GM23248 (cell line): Measurements from ENCODE around the gene GFOD1. TPM values are rescaled to one million over a fixed set of nuclear protein-coding genes. Genes with fewer than 3 reads are reported as not detected.
"Not testable (repeated sequence)": the region's sequence is repeated elsewhere in the genome, so short reads cannot be mapped to it uniquely, and the experiment has no call there.

ENCODE experiments used
- DNase-seq: peaks from one replicate; pipeline ENCODE4 v3.0.0-alpha.2; 2015
- H2AFZ ChIP-seq: fragments of 200-600 bp; sonication (generic); 2 replicates; pipeline ENCODE4 v1.6.1; 2016; ENCODE audit warnings: antibody characterized with exemption
- H3F3A ChIP-seq: fragments of 200-600 bp; sonication (generic); 2 replicates; pipeline ENCODE4 v1.6.1; 2016; ENCODE audit warnings: mild to moderate bottlenecking, antibody characterized with exemption, mixed run types; ENCODE audit not compliant: insufficient read depth
- H3K27ac ChIP-seq: fragments of 200-600 bp; sonication (generic); 2 replicates; pipeline ENCODE4 v1.5.1; 2016; ENCODE audit warnings: mild to moderate bottlenecking
- H3K27me3 ChIP-seq: fragments of 200-600 bp; sonication (generic); replicated peaks from 2 replicates; pipeline ENCODE4 v1.6.1; 2016; ENCODE audit warnings: mild to moderate bottlenecking; ENCODE audit not compliant: insufficient read depth
- H3K36me3 ChIP-seq: fragments of 200-600 bp; sonication (generic); 2 replicates; pipeline ENCODE4 v1.6.1; 2016; ENCODE audit warnings: low read depth, mild to moderate bottlenecking
- H3K4me1 ChIP-seq: fragments of 200-600 bp; sonication (generic); 2 replicates; pipeline ENCODE4 v1.6.1; 2016; ENCODE audit warnings: mild to moderate bottlenecking; ENCODE audit not compliant: insufficient read depth
- H3K4me2 ChIP-seq: fragments of 200-600 bp; sonication (generic); one replicate; pipeline ENCODE4 v1.6.1; 2016; ENCODE audit warnings: mild to moderate bottlenecking; ENCODE audit not compliant: unreplicated experiment
- H3K4me3 ChIP-seq: fragments of 200-600 bp; sonication (generic); 2 replicates; pipeline ENCODE4 v1.5.1; 2016; ENCODE audit warnings: mild to moderate bottlenecking
- H3K79me2 ChIP-seq: fragments of 200-600 bp; sonication (generic); 2 replicates; pipeline ENCODE4 v1.6.1; 2016; ENCODE audit warnings: mild to moderate bottlenecking; ENCODE audit not compliant: insufficient read depth
- H3K9ac ChIP-seq: fragments of 200-600 bp; sonication (generic); 2 replicates; pipeline ENCODE4 v1.6.1; 2016; ENCODE audit warnings: mild to moderate bottlenecking
- H3K9me2 ChIP-seq: fragments of 200-600 bp; sonication (generic); 2 replicates; pipeline ENCODE4 v1.6.1; 2016; ENCODE audit warnings: mixed run types, mild to moderate bottlenecking, moderate library complexity; ENCODE audit not compliant: insufficient read depth
- H3K9me3 ChIP-seq: fragments of 200-600 bp; sonication (generic); one replicate; pipeline ENCODE4 v1.6.1; 2017; ENCODE audit warnings: low read depth
- H4K20me1 ChIP-seq: fragments of 200-600 bp; sonication (generic); 2 replicates; pipeline ENCODE4 v1.6.0; 2016; ENCODE audit not compliant: insufficient read depth
- EZH2 ChIP-seq: fragments of 200-600 bp; sonication (generic); IDR thresholded peaks from 2 replicates; pipeline ENCODE4 v1.6.1; 2018; ENCODE audit warnings: antibody characterized with exemption, mild to moderate bottlenecking; ENCODE audit not compliant: insufficient read depth, poor library complexity, severe bottlenecking
- EZH2phosphoT487 ChIP-seq: fragments of 200-600 bp; sonication (generic); IDR thresholded peaks from 2 replicates; pipeline ENCODE4 v1.6.1; 2018; ENCODE audit warnings: antibody characterized with exemption, moderate library complexity, mild to moderate bottlenecking, low read depth; ENCODE audit not compliant: insufficient read depth
- WGBS, 2 experiments: methylation state at CpG; one replicate each; pipeline ENCODE4 v1.1.6; 2015 to 2017; ENCODE audit warnings: low lambda C conversion rate in 2 of 2, low coverage in 1 of 2; ENCODE audit errors: missing lambda C conversion rate in 2 of 2; 5-methylcytosine and 5-hydroxymethylcytosine counted together
- in situ Hi-C: fragments of 300-500 bp; cut with MboI; formaldehyde crosslinking; loops from 2 replicates; pipeline ENCODE4 v1.15.0; 2020
- polyA plus RNA-seq: library from polyadenylated mRNA; unstranded; fragments of >200 nt; fragmentation: Nextera tagmentation; extraction: Ambion mirVana; gene quantifications from 2 replicates; pipeline ENCODE4 v1.2.1, GENCODE V29; 2016
- total RNA-seq: library from RNA; depleted of rRNA; stranded (reverse); fragments of >200 nt; shearing (Covaris generic); gene quantifications from 2 replicates; pipeline ENCODE4 v1.2.3, GENCODE V29; 2014

GFOD1 gene
- total and polyA plus RNA-seq, 2 experiments from 2014 or later, result 0.84 to 0.97 TPM

DNA sequence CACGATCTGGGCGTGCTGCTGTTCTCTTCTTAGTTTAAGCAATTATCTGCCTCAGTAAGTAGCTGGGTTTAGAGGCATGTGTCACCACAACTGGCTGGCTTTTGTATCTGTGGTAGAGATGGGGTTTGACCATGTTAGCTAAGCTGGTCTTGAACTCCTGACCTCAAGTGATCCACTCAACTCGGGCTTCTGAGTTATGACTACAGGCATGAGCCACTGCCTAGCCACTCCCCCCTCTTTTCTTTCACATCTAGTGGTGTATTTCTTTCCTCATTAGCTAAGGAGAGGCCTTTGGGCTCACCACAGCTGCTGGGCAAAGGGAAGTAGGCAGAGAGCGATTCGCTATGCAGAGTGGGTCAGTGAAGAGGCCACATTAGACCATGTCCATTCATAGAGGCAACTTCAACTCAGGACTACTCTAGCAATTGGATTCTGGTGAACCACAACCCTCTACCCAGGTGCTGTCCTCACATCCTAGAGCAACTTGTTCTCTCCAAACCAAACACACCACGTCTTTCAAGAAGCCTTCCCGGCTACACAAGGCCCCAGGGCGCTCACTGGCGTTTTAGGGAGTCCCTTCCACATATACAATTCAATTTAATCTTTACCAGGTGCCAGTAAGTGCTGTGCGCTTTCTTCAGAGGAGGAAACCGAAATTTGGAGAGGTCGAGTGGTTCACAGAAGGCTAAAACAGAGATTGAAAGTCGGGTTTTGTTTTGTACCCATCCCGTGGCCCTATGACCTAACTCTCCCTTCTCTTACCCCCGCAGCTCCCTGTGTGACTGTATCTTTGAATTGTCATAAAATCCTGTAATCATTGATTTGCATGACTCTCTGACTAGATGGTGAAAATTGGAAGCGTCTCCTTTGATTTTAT lies 26.5 kb upstream of the GFOD1 start:
- H2AFZ ChIP-seq, result no peak overlapping the region
- no peak for DNase-seq
- H3K4me3 ChIP-seq, result no peak overlapping the region
- in situ Hi-C loops, result no loop called here
- no peaks in the 10 kb centered on the region for H3K9me3 ChIP-seq
- WGBS, 2 experiments, result 75 to 78% methylated on average over 16 of the region's 16 CpGs
- no peaks in the 10 kb centered on the region for H3K9me2 ChIP-seq
- peaks cover 8% of the 10 kb centered on the region for H3K4me1 ChIP-seq
- no peaks in the 10 kb centered on the region for H3K36me3 ChIP-seq
- no peak overlapping the region for H3K9ac ChIP-seq
- no peak overlapping the region for H3K27ac ChIP-seq
- no peak overlapping the region for H3K4me2 ChIP-seq
- no peaks in the 10 kb centered on the region for H4K20me1 ChIP-seq
- peaks cover 24% of the 10 kb centered on the region for H3K27me3 ChIP-seq
- H3K79me2 ChIP-seq, result no peaks in the 10 kb centered on the region
- no peak for TF ChIP-seq EZH2phosphoT487
- peaks cover 13% of the 10 kb centered on the region for H3F3A ChIP-seq

DNA sequence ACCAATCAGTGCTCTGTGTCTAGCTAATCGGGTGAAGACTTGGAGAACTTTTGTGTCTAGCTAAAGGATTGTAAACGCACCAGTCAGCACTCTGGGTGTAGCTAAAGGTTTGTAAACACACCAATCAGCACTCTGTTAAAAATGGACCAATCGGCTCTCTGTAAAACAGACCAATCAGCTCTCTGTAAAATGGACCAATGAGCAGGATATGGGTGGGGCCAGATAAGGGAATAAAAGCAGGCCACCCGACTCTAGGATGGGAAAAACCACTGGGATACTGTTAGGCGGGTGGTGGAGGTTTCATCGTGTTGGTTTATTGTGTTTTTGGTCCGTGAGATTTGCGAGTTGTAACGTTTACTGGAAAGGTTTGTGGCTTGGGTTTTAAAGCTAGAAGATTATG lies 25.5 kb upstream of the GFOD1 start:
- Histone ChIP-seq H3K4me1 (peaks cover 9% of the 10 kb centered on the region), H3K79me2 (no peaks in the 10 kb centered on the region), H2AFZ (no peak overlapping the region), H3F3A (peaks cover 23% of the 10 kb centered on the region), H3K9ac (no peak overlapping the region), H3K9me2 (no peaks in the 10 kb centered on the region), H3K27ac (no peak overlapping the region), H3K9me3 (no peaks in the 10 kb centered on the region), H3K4me2 (no peak overlapping the region), H3K27me3 (peaks cover 24% of the 10 kb centered on the region), H4K20me1 (no peaks in the 10 kb centered on the region), H3K36me3 (no peaks in the 10 kb centered on the region), H3K4me3 (no peak overlapping the region)
- in situ Hi-C loops, result no loop called here
- 77 to 82% methylated on average over 9 of the region's 9 CpGs for WGBS, 2 experiments
- DNase-seq, result no peak
- no peak for TF ChIP-seq EZH2
- no peak for TF ChIP-seq EZH2phosphoT487

DNA sequence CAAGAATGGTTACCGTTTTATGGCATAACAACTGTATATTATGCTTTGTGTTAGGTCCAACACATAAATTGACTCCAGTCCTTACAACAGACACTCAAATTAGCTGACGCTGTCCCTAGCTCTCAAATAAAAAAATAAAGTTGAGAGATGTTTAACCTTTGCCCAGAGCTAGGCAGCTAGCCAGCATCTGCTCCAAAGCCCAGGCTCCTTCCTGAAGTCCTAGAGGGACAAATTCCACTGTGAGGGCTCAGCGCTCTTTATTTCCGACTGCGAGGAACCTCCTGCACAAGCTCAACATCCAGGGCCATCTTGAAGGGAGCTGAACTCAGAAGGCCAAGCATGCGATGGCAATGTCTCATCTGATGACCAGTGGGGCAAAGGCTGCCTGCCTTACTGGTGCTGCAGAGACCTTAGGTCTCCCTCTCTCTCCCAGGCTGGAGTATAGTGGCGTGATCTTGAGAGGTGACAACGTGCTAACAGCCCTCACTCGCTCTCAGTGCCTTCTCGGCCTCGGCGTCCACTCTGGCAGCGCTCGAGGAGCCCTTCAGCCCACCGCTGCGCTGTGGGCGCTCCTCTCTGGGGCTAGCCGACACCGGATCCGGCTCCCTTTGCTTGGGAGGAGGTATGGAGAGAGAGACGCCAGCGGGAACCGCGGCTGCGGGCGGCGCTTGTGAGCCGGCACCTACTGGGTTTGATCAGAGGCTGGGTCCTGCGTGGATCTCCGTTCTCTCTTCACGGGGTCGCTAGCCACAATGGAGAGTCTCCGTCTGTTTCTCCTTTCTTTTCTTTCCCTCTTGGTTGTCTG lies 24.7 kb upstream of the GFOD1 start:
- TF ChIP-seq EZH2phosphoT487, result no peak
- no peak for TF ChIP-seq EZH2
- no peak for DNase-seq
- H3K79me2 ChIP-seq, result no peaks in the 10 kb centered on the region
- 89 to 90% methylated on average over 33 of the region's 33 CpGs for WGBS, 2 experiments
- no peaks in the 10 kb centered on the region for H4K20me1 ChIP-seq
- H3K9me3 ChIP-seq, result no peaks in the 10 kb centered on the region
- no peak overlapping the region for H2AFZ ChIP-seq
- no peak overlapping the region for H3K4me2 ChIP-seq
- H3K9ac ChIP-seq, result no peak overlapping the region
- H3K4me3 ChIP-seq, result no peak overlapping the region
- H3K4me1 ChIP-seq, result peaks cover 9% of the 10 kb centered on the region
- H3K36me3 ChIP-seq, result no peaks in the 10 kb centered on the region
- in situ Hi-C loops, result no loop called here
- H3K27ac ChIP-seq, result no peak overlapping the region
- no peaks in the 10 kb centered on the region for H3K9me2 ChIP-seq
- peaks cover 23% of the 10 kb centered on the region for H3F3A ChIP-seq
- H3K27me3 ChIP-seq, result peaks cover 24% of the 10 kb centered on the region

DNA sequence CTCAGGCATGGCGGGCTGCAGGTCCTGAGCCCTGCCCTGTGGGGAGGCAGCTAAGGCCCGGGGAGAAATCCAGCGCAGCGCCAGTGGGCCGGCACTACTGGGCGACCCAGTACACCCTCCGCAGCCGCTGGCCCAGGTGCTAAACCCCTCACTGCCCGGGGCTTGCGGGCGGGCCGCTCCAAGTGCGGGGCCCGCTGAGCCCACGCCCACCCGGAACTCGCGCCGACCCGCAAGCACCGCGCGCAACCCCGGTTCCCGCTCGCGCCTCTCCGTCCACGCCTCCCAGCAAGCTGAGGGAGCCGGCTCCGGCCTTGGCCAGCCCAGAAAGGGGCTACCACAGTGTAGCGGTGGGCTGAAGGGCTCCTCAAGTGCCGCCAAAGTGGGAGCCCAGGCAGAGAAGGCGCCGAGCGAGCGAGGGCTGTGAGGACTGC lies 23.8 kb upstream of the GFOD1 start:
- in situ Hi-C loops, H3K9me3 ChIP-seq, H3K9me2 ChIP-seq, H2AFZ ChIP-seq, DNase-seq, H3K27ac ChIP-seq, H3K4me2 ChIP-seq, H4K20me1 ChIP-seq, H3K4me1 ChIP-seq, H3K9ac ChIP-seq, H3K4me3 ChIP-seq, H3K36me3 ChIP-seq, H3K79me2 ChIP-seq: not testable (repeated sequence)
- WGBS, 2 experiments, result 91 to 93% methylated on average over 17 to 37 of the region's 37 CpGs
- H3F3A ChIP-seq, result peaks cover 23% of the 10 kb centered on the region
- H3K27me3 ChIP-seq, result peaks cover 24% of the 10 kb centered on the region

DNA sequence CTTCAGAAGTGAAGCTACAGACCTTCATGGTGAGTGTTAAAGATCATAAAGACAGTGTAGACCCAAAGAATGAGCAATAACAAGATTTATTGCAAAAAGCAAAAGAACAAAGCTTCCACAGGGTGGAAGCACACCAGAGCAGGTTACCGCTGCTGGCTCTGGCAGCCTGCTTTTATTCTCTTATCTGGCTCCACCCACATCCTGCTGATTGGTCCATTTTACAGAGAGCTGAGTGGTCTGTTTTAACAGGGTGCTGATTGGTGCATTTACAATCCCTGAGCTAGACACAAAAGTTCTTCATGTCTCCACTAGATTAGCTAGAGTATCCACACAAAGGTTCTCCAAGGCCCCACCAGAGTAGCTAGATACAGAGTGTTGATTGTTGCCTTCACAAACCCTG lies 23.0 kb upstream of the GFOD1 start:
- H3K4me1 ChIP-seq, H3K4me3 ChIP-seq, H3K36me3 ChIP-seq, DNase-seq, H3K27ac ChIP-seq, H3K9ac ChIP-seq, H3K79me2 ChIP-seq, H2AFZ ChIP-seq, in situ Hi-C loops, H3K9me2 ChIP-seq, H3K9me3 ChIP-seq, H4K20me1 ChIP-seq, H3K4me2 ChIP-seq: not testable (repeated sequence)
- WGBS, 2 experiments, result 100% methylated on average over 1 of the region's 1 CpG
- peaks cover 24% of the 10 kb centered on the region for H3K27me3 ChIP-seq
- H3F3A ChIP-seq, result peaks cover 23% of the 10 kb centered on the region
